NCI-H2196 (cell line): ENCODE data around the gene MGRN1.
"Not testable (repeated sequence)": the region's sequence is repeated elsewhere in the genome, so short reads cannot be mapped to it uniquely, and the experiment has no call there.

Experiments
- DNase-seq: peaks from one replicate; lab custom pipeline; 2025; ENCODE audit not compliant: unreplicated experiment; lab: John Stamatoyannopoulos, UW

MGRN1 gene

DNA sequence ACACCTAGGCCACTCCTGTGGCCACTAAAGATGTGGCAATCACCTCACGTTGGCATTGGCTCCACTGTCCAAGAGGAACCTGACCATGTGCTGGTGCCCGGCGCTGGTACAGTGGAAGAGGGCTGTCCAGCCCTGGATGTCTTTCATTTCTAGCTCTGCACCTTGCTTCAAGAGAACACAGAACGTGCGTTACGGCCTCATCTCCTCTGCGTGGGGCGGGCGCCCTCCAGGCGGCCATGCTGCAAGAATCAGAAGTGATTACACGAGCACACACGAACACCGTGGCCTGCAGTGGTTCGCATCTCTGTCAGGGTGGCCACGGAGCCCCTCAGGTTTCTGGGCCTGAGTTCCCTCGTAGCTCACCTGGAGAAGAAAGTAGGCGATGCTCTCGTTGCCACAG is 102.0 kb downstream of the MGRN1 start:
- DNase-seq, result no peak

DNA sequence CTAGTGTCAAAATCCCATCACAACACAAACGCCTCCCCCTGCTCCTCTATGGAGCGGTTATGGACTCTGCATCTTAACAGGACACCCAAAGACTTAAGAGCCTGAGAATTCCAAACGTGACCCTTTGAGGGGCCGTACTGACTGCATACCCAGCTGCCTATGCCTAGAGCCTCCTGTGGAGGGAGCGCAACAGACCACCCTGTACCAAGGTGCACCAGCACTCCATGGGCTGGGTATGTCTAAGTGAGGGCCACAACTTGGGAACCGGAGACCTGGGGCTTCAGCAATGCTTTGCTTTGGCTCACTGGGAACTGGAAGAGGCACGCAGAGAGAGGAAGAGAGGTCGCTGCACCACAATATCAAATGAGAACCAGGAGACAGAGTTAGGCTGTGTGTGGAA is 104.0 kb downstream of the MGRN1 start:
- no peak for DNase-seq

DNA sequence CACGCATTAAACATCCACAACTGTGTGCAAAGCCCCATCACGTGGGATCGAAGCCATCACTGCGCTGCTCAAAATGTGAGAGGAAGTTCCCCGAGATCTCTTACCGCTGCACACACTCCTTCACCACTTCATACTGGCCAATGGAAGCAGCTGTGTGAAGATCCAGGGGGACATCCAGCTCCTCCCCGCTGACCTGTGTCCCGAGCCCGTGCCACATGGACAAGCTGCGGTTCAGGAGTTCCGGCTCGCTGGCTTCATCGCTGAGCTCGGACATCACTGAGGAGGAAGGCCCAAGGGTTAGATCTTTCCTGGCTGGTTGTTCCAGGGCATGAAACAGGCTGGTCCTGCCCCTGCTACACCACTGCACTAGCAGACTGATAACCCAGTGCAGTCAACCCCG is 105.2 kb downstream of the MGRN1 start:
- no peak for DNase-seq

DNA sequence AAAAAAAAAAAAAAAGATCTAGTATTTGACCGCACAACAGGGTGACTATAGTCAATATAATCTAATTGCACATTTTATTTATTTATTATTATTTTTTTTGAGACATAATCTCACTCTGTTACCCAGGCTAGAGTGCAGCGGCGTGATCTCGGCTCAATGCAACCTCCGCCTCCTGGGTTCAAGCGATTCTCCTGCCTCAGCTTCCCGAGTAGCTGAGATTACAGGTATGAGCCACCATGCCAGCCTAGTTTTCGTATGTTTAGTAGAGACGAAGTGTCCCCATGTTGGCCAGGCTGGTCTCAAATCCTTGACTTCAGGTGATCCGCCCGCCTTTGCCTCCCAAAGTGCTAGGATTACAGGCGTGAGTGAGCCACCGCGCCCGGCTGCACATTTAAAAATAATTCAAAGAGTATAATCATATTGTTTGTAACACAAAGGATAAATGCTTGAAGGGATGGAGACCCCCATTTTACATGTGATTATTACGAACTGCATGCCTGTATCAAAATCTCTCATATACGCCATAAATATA is 108.7 kb downstream of the MGRN1 start:
- no peak for DNase-seq

DNA sequence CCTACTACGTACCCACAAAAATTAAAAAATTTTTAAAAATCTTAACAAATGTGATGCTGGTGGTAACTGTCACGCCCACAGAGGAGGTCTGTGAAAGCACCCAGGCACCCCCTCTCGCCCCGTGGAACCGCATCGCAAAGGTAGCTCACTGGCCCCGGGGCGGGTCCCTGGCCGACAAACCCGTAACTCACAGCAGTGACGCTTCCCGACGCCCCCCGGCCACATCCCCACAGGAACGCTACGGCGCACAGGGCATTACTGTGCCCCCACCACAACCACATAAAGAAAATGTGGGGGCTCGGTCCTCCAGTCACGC is 109.1 kb downstream of the MGRN1 start:
- no peak for DNase-seq

DNA sequence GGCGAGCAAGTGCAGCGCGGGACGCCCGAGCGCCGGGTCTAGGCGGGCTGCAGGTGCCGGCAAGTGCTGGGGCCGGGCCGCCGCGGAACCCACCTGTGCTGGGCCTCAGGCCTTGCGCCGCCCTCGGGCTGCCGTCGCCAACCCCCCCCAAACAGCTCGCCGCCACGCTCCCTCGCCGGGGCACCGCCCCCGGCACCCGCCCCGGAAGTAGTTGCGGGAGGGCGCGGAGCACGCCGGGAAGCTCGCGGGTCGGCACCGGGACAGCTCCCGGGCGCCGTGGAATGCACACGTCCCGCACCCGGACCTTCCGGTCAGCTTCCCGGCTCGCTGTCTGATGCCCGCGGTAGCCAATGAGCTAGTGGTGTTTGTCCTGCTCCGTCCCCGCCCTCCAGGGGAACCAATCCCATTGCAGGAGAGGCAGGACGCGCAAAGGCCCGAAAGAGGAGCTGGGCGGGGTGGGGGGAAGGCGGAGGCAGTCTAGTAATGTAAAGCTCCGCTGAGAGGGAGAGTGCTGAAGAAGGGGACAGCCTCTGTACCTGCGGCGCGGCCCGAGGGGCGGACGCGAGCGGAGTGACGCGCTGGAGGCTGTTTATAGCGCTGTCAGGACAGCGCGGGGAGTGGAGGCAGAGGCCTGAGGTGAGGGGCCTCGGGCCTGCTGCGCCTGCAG is 109.6 kb downstream of the MGRN1 start, which contains the start of the genes ANKS3 and DNAAF8:
Gene ANKS3 (minus strand): TSS at position 209 of the 667 bp plus-strand sequence. CDS start 4,122 bp downstream, outside the sequence.
Gene DNAAF8 (plus strand): TSS at position 475 of the 667 bp plus-strand sequence. CDS start 1,978 bp downstream, outside the sequence.
- peak; percentile 94 for DNase-seq

DNA sequence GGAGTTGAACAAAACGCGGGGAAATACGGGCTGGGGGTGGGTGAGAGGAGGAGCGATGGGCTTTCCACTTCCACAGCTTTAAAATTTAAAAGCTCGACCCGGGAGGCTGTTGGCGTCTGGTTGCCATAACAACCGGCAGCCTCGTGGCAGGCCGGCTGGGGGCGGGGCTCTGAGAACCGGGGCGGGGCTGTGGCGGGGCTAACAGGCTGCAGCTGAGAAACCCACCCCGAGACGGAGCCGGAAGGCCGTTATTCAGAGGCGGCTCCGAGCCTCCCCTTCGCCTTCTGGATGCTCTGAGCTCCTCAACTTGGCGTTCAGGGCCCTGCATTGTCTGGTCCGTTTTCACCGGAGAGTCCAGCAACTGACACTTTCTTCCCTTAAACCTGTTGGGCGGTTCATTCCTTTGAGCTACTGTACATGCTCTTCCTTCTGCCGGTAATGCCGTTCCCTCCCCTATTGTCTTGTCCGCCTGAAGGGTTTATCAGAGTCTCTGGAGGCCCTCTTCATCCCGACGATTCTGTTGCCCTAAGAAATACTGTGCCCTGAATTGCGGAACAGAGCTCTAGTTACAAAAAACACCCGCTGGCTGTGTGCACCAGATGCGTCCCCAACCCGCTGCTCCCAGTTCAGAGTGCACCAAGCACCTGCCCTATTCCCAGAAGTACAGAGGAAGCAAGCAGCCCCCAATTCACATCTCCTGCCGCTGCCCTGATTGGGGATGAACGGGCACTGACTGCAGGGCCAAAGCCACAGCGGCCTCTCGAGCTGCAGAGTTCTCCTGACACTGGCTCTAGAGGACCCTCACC is 110.3 kb downstream of the MGRN1 start:
- peak; percentile 77 for DNase-seq

DNA sequence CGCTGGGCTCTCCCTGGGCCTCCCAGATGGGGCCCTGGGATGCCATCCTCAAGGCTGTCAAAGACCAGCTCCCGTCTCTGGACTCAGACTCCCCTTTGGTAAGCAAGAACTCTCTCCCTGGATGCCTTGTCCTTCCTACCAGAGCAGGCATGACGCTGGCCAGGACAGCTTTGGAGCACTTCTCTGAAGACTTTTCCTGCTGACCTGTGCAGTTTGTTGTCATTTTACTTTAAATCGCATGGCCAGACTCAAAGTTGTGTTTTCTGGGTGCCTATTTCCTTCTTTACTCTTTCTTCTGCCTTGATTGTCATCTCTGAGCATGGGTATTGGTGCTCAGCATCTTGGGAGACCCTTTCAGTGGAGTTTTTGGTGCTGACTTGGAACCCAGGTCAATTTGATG is 111.9 kb downstream of the MGRN1 start:
- no peak for DNase-seq

DNA sequence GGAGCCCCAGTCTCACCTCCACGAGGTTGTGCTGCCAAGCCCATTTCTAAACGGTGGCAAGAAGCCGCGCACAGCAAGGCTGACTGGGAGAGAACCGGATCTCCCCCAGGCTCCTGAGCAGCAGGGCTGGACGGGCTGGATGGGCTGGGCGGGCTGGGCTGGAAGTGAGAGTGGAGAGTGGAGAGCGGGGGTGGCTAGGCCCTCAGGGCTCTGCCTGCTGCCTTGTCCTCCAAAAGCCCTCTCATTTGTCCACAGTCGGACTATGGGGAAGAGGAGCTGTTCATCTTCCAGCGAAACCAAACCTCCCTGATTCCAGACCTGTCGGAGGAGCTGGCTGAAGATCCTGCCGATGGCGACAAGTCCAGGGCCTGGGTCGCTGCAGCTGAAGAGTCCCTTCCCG is 112.9 kb downstream of the MGRN1 start:
- DNase-seq, result no peak

DNA sequence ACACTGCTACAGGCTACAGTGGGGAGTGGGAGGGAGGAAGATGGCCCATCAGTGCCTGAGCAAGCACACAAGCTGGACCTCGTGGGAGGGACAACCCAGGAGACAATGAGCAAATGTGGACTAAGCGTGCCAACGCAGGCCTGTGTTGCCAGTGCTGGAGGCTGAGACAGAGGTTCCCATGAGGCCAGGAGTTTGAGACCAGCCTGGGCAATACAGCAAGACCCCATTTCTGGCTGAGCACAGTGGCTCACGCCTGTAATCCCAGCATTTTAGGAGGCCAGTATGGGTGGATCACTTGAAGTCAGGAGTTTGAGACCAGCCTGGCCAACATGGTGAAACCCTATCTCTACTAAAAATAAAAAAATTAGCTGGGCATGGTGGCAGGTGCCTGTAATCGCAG is 113.7 kb downstream of the MGRN1 start:
- DNase-seq, result not testable (repeated sequence)
